Endothelial cell of umbilical vein (primary cell): ENCODE measurements around the gene ETV4. TPM values are rescaled to one million over a fixed set of nuclear protein-coding genes. Genes with fewer than 3 reads are reported as not detected.

Experiments
- BruUV-seq: library from RNA; stranded (reverse); fragments of 400-500 nt; replicated peaks from 2 replicates; lab custom pipeline; 2021; lab: Mats Ljungman, UMichigan
- CTCF ChIA-PET: fragments of 300-600, 350-600 bp; sonication (Branson Sonifier 250); formaldehyde crosslinking; loops from one replicate; lab custom pipeline; 2021; ENCODE audit warnings: antibody characterized with exemption, inconsistent platforms; lab: Charles Lee
- POLR2A ChIA-PET: fragments of 300-600, 350-600 bp; sonication (Branson Sonifier 250); formaldehyde crosslinking; loops from one replicate; lab custom pipeline; 2021; ENCODE audit warnings: antibody characterized with exemption, inconsistent platforms; lab: Charles Lee
- DNase-seq: peaks from one replicate; pipeline ENCODE4 v3.0.0-alpha.2; 2011; ENCODE audit warnings: low read depth, low spot score
- FAIRE-seq: peaks from 2 replicates; lab custom pipeline; 2011; peaks lifted over from hg19 to GRCh38; lab: Jason Lieb, UNC
- H2AFZ ChIP-seq: 2 replicates; pipeline ENCODE4 v1.6.0; 2012; ENCODE audit warnings: low read depth, low read length, control low read depth, inconsistent platforms
- H3K27ac ChIP-seq: 2 replicates; pipeline ENCODE4 v1.5.1; 2011; ENCODE audit warnings: low read depth, mild to moderate bottlenecking, control low read depth, low read length, moderate library complexity; ENCODE audit not compliant: insufficient read depth
- H3K27me3 ChIP-seq, 2 experiments: 2 replicates each; pipeline versions ENCODE4 v1.6.0 to v1.6.1; 2011; ENCODE audit warnings: low read length in 2 of 2, mixed read lengths in 1 of 2; ENCODE audit not compliant: control insufficient read depth in 2 of 2, insufficient read depth in 2 of 2
- H3K36me3 ChIP-seq, 2 experiments: 2 replicates in 1 of 2; 3 replicates in 1 of 2; pipeline ENCODE4 v1.5.1; 2011; ENCODE audit warnings: low read length in 2 of 2, mild to moderate bottlenecking in 1 of 2, moderate library complexity in 1 of 2; ENCODE audit not compliant: control insufficient read depth in 2 of 2, insufficient read depth in 2 of 2; ENCODE audit errors: extremely low read depth in 1 of 2
- H3K4me1 ChIP-seq: 3 replicates; pipeline ENCODE4 v1.5.1; 2011; ENCODE audit warnings: mild to moderate bottlenecking, low read length; ENCODE audit not compliant: control insufficient read depth, insufficient read depth; ENCODE audit errors: extremely low read depth
- H3K4me2 ChIP-seq: 2 replicates; pipeline ENCODE4 v1.6.1; 2011; ENCODE audit warnings: low read length, control low read depth, mixed read lengths; ENCODE audit not compliant: insufficient read depth
- H3K4me3 ChIP-seq, 3 experiments: fragments of 200-600 bp in 1 of 3; sonication (generic), shearing (Covaris generic) in 1 of 3; replicated peaks in 1 of 3; 2 replicates each; pipeline ENCODE4 v1.5.1; 2011 to 2016; ENCODE audit warnings: control low read depth in 3 of 3, low read length in 3 of 3, mild to moderate bottlenecking in 2 of 3, inconsistent platforms in 1 of 3, low read depth in 1 of 3, moderate library complexity in 1 of 3; ENCODE audit not compliant: insufficient read depth in 1 of 3
- H3K79me2 ChIP-seq: 2 replicates; pipeline ENCODE4 v1.6.0; 2012; ENCODE audit warnings: low read length, inconsistent platforms; ENCODE audit not compliant: control insufficient read depth, insufficient read depth
- H3K9ac ChIP-seq: replicated peaks from 2 replicates; pipeline ENCODE3; 2011; ENCODE audit warnings: low read length, control low read depth; ENCODE audit not compliant: insufficient read depth; ENCODE audit errors: extremely low read depth
- H3K9me1 ChIP-seq: replicated peaks from 3 replicates; pipeline ENCODE4 v1.6.0; 2011; ENCODE audit warnings: mild to moderate bottlenecking, low read length; ENCODE audit not compliant: control insufficient read depth, insufficient read depth; ENCODE audit errors: extremely low read depth
- H3K9me3 ChIP-seq: replicated peaks from 2 replicates; pipeline ENCODE4 v1.5.1; 2012; ENCODE audit warnings: low read length, inconsistent platforms; ENCODE audit not compliant: control insufficient read depth, insufficient read depth
- H4K20me1 ChIP-seq: replicated peaks from 2 replicates; pipeline ENCODE3; 2011; ENCODE audit warnings: mild to moderate bottlenecking, low read length; ENCODE audit not compliant: control insufficient read depth, insufficient read depth; ENCODE audit errors: extremely low read depth
- EZH2 ChIP-seq: IDR thresholded peaks from 2 replicates; pipeline ENCODE4 v1.6.1; 2012; ENCODE audit warnings: borderline replicate concordance, low read depth, mild to moderate bottlenecking, moderate library complexity, low read length, inconsistent platforms; ENCODE audit not compliant: severe bottlenecking
- FOS ChIP-seq: IDR thresholded peaks from 2 replicates; pipeline ENCODE4 v1.6.1; 2011; ENCODE audit warnings: mild to moderate bottlenecking, low read length, moderate library complexity, borderline replicate concordance; ENCODE audit not compliant: insufficient read depth
- GATA2 ChIP-seq: IDR thresholded peaks from 2 replicates; pipeline ENCODE4 v1.7.0; 2011; ENCODE audit warnings: low read depth, mild to moderate bottlenecking, moderate library complexity, mixed read lengths, low read length; ENCODE audit not compliant: insufficient read length, insufficient read depth
- JUN ChIP-seq: IDR thresholded peaks from 2 replicates; pipeline ENCODE4 v1.6.1; 2011; ENCODE audit warnings: borderline replicate concordance, low read depth; ENCODE audit not compliant: insufficient read length, insufficient read depth
- MYC ChIP-seq: IDR thresholded peaks from one replicate; pipeline ENCODE4 v1.6.1; 2011; ENCODE audit warnings: mild to moderate bottlenecking, low read depth, low read length
- POLR2A ChIP-seq: IDR thresholded peaks from 2 replicates; pipeline ENCODE4 v1.6.1; 2012; ENCODE audit warnings: low read depth, mild to moderate bottlenecking, control low read depth, low read length
- POLR2AphosphoS5 ChIP-seq: IDR thresholded peaks from 2 replicates; pipeline ENCODE4 v1.6.1; 2012; ENCODE audit warnings: low read depth, mild to moderate bottlenecking, control low read depth, low read length, moderate library complexity; ENCODE audit not compliant: insufficient read depth
- dilution Hi-C: fragments of 300-500 bp; cut with MboI; formaldehyde crosslinking; loops from one replicate; pipeline ENCODE4 v1.15.0; 2019; ENCODE audit warnings: low sequenced_read_pairs; ENCODE audit not compliant: extremely low pct_ligation_motif_present
- intact Hi-C: fragments of 100-400 bp; cut with micrococcal nuclease; formaldehyde crosslinking; loops from one replicate; pipeline ENCODE4 v1.10.0; 2022
- polyA plus RNA-seq, 4 experiments: library from polyadenylated mRNA; depleted of rRNA in 3 of 4; stranded (reverse) in 3 of 4; unstranded in 1 of 4; fragments of >200 nt; gene quantifications; 2 replicates each; pipeline versions ENCODE4 v1.2.1 to v1.2.3, GENCODE V29; 2011 to 2012; ENCODE audit warnings: missing spikeins in 1 of 4
- total RNA-seq: library from RNA; stranded (reverse); gene quantifications from 2 replicates; pipeline ENCODE4 v1.2.3, GENCODE V29; 2021
- TF ChIP-seq, protein P1 (sequence below): IDR thresholded peaks from 2 replicates; pipeline ENCODE4 v1.6.1; 2011; ENCODE audit not compliant: insufficient read depth, insufficient read length
- TF ChIP-seq, protein P2 (sequence below), 2 donors: IDR thresholded peaks; 1 replicate in 1 of 2; 2 replicates in 1 of 2; pipeline ENCODE4 v1.5.1; 2011; ENCODE audit warnings: low read length in 2 of 2, mild to moderate bottlenecking in 2 of 2, moderate library complexity in 2 of 2, control low read depth in 1 of 2, inconsistent platforms in 1 of 2, low read depth in 1 of 2; ENCODE audit not compliant: insufficient read depth in 1 of 2; ENCODE audit errors: extremely low read depth in 1 of 2

ETV4 gene
- total and polyA plus RNA-seq, 2 donors (not counting 3 experiments of a cell fraction or from before 2014, with no cell fraction given): 7.3 to 32.2 TPM

DNA sequence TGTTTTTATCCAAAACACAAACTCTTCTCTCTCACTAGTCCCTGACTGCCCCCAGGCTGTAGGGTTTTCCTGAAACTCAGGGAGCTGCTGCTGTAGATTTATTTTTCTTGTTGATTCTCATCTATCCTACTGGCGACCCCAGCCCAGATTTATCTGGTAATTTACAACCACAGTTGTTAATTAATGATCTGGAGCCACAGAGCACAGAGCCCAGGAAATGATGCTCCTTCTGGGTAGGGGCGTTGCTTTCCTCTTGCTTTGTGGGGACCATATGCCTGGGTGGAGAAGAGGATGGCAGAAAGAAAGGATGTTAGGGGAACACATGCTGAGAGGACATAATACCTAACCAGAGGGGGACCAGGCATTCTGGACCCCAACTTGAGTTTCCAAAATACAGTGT lies 7.4 kb upstream of the ETV4 start:
- BruUV-seq: no TSS peak
- intact Hi-C loops (no loop called here), dilution Hi-C loops (no loop called here)
- Histone ChIP-seq H3K9ac (no peak overlapping the region), H3K79me2 (no peaks in the 10 kb centered on the region), H3K36me3 (no peaks in the 10 kb centered on the region), H3K4me3 (no peak overlapping the region), H3K27me3 (peaks cover 0 to 5% of the 10 kb centered on the region in 2 experiments), H3K4me1 (no peaks in the 10 kb centered on the region), H3K9me1 (no peaks in the 10 kb centered on the region), H3K9me3 (no peaks in the 10 kb centered on the region), H4K20me1 (no peaks in the 10 kb centered on the region), H2AFZ (no peak overlapping the region), H3K27ac (no peak overlapping the region), H3K4me2 (no peak overlapping the region)
- ChIA-PET POLR2A (interaction anchor here (0.7 kb wide), 1 partner anchor 56 kb away, joined by 4 read pairs; no protein-coding TSS in a partner anchor), CTCF (no interaction called here)
- FAIRE-seq (no peak), DNase-seq (no peak)
- no peak for TF ChIP-seq JUN
- no peak for TF ChIP-seq FOS
- no peak for TF ChIP-seq EZH2
- no peak for TF ChIP-seq POLR2A
- TF ChIP-seq, protein P1, sequence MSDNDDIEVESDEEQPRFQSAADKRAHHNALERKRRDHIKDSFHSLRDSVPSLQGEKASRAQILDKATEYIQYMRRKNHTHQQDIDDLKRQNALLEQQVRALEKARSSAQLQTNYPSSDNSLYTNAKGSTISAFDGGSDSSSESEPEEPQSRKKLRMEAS: no peak
- no peak for TF ChIP-seq GATA2
- TF ChIP-seq, protein P2, sequence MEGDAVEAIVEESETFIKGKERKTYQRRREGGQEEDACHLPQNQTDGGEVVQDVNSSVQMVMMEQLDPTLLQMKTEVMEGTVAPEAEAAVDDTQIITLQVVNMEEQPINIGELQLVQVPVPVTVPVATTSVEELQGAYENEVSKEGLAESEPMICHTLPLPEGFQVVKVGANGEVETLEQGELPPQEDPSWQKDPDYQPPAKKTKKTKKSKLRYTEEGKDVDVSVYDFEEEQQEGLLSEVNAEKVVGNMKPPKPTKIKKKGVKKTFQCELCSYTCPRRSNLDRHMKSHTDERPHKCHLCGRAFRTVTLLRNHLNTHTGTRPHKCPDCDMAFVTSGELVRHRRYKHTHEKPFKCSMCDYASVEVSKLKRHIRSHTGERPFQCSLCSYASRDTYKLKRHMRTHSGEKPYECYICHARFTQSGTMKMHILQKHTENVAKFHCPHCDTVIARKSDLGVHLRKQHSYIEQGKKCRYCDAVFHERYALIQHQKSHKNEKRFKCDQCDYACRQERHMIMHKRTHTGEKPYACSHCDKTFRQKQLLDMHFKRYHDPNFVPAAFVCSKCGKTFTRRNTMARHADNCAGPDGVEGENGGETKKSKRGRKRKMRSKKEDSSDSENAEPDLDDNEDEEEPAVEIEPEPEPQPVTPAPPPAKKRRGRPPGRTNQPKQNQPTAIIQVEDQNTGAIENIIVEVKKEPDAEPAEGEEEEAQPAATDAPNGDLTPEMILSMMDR (IDR thresholded peaks at IDR 0.05; ENCODE audit: extremely low read depth in 1 of 2, insufficient read depth in 1 of 2, low read depth in 1 of 2, low read length in 2 of 2): no peak
- TF ChIP-seq POLR2AphosphoS5: no peak
- no peak for TF ChIP-seq MYC
